Non-pigmented ciliary epithelial cell (primary cell): Measurements from ENCODE around the gene ARHGAP9.
"Not testable (repeated sequence)": the region's sequence is repeated elsewhere in the genome, so short reads cannot be mapped to it uniquely, and the experiment has no call there.

Experiments used
- DNase-seq: peaks from one replicate; pipeline ENCODE4 v3.0.0-alpha.2; 2010; ENCODE audit warnings: low read depth

The ARHGAP9 gene

DNA sequence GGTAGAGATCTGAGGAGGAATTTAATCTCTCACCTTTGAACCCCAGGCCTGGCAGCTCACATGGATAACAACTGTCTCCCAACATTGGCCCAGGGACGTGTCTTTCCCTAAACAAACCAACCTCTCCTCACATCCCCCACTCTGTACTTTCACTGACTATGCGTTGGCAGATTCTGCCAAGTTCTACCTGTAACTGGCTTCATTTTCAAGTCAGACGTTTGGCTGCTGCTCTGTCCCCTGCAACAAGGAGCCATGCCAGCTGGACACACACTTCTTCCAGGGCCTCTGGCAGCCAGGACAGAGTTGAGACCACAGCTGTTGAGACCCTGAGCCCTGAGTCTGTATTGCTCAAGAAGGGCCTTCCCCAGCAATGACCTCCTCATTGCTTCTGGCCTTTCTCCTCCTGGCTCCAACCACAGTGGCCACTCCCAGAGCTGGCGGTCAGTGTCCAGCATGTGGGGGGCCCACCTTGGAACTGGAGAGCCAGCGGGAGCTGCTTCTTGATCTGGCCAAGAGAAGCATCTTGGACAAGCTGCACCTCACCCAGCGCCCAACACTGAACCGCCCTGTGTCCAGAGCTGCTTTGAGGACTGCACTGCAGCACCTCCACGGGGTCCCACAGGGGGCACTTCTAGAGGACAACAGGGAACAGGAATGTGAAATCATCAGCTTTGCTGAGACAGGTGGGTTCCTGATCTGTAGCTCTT is 45.0 kb downstream of the ARHGAP9 start, which contains the start of gene INHBC:
Gene INHBC, plus strand, starts transcription at position 268 of the 707 bp plus-strand sequence. Its CDS starts 103 bp downstream, at position 371.
- DNase-seq = no peak

DNA sequence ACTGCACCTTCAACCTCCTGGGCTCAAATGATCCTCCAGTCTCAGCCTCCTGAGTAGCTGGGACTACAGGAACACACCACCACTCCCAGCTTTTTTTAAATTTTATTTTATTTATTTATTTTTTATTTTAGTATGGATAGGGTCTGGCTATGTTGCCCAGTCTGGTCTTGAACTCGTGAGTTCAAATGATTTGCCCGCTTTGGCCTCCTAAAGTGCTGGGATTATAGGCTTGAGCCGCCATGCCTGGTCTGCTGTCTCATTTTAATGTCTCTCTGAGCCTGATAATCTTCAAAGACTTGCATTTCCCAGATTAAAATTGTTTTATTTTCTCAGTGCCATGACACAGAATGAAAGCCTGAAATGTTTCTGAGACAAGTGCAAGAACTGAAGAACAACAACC is 46.3 kb downstream of the ARHGAP9 start:
- no peak for DNase-seq

DNA sequence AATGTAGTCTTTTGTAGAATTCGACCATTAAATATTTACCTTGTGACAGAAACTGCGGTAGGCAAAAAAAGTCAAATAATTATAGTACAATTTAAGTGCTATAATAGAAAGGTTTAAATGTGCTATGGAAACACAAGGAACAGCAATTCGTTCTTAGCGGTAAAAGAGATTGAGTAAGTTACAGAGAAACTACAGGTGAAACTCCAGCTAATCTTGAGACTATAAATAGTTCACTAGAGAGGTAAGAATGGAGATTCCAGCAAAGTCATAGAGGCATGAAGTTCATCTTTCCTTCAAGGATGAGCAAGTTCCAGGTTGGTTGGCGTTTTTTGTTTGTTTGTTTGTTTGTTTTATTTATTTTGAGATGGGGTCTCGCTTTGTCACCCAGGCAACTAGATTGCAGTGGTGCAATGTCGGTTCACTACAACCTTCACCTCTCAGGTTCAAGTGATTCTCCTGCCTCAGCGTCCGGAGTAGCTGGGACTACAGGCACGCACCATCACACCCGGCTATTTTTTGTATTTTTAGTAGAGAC is 47.9 kb downstream of the ARHGAP9 start:
- DNase-seq = no peak

DNA sequence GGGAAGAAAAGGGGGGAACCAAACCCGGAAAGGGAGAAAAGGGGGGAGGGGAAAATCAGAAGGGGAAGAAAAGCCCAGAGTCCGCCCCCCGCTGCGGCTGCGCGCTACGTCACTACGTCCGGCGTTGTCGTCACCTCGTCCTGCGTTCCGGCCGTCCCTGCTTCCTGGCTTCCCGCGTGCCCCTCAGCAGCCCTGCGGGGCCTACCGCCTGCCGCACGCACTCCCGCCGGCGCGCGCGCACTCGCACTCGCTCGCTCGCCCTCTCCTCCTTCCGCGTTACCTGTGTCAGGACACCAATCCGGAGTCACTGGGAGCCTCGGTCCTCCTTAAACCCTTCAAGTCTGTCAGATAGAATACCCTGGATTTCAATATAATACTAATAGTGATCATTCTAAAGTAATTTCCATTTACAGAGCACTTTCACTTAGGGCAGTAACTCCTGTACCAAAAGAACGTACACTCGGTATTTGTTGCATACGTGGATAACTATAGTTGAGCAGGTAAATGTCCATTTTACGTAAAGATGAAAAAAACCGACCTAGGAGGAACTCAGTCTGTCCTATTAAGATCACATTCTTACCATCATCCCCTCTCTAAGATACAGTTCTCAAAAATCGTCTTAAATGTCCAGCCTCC is 48.6 kb downstream of the ARHGAP9 start, which contains the start of gene R3HDM2:
Gene R3HDM2, minus strand, starts transcription at position 113 of the 636 bp plus-strand sequence. CDS start 120,615 bp downstream, outside the sequence.
- peak; percentile 64 for DNase-seq

DNA sequence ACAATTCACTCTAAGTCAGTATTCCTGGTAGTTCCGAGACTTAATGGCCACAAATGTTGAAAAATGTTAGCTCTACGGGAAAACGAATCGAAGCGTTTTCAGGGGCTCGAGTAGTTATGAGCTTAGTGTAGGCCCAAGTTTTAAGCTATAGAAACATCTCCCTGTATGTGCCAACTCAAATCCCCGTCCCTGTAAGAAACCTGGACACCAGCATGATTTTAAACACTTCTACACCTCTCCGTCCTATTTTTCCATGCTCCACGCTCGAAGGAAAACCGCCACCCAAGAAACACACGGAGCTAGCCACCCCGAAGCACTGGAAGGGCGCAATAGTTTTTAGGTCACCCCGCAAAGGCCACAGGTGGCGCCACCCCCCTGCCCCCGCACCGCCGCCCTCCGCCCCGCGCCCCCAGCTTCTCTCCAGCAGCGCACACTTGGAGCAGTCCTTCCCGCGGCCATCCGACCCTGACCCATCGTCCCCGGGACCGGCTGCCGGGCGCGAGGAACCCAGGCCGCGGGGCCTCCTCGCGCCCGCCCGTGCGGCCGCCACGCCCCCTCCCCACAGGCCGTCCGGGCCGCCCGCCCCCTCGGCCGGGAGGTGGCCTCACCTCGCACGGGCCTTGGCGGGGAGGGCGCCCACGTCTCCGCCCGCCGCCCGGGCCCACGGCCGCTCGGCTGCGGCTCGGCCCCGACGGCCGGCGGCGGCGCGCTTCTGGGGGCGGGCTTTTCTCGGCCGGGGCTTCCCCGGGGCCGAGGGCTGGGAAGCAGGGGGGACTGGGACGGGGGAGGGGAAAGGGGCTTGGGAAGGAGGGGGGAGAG is 49.3 kb downstream of the ARHGAP9 start:
- no peak for DNase-seq

DNA sequence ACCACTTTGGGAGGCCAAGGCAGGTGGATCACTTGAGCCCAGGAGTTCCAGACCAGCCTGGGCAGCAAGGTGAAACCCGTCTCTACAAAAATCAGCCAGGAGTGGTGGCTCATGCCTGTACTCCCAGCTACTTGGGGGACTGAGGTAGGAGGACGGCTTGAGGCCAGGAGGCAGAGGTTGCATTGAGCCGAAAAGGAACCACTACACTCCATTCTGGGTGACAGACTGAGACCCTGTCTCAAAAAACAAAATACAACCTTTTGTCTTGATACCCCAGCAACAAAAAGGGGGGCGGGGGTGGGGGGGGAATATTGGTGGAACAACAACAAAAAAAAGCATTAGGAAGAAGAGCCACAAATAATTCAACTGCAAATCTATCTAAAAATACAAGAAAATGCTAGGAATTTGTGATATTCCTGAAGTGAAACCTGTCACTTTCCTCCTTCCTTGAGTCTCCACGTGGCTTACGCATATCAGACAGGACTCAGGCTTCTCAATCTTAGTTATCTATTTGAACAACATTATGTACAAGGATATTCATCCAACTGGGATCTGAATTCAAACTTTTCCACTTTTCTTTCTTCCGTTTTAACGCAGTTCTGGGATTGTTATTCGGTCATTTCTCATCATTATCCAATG is 50.1 kb downstream of the ARHGAP9 start:
- no peak for DNase-seq

DNA sequence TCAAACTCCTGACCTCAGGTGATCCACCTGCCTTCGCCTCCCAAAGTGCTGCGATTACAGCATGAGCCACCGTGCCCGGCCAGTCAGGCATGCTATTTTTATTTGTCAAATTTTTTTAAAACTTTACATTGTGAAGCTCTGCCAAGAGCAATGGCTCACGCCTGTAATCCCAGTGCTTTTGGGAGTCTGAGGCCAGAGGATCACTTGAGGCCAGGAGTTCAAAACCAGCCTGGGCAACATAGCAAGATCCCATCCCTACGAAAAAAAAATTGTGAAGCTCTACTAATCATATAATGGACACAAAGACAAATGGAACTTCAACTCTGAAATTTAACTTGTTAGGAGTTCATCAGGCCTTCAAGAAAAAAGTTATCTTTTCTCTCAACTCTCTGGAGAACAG is 50.7 kb downstream of the ARHGAP9 start:
- DNase-seq = no peak

DNA sequence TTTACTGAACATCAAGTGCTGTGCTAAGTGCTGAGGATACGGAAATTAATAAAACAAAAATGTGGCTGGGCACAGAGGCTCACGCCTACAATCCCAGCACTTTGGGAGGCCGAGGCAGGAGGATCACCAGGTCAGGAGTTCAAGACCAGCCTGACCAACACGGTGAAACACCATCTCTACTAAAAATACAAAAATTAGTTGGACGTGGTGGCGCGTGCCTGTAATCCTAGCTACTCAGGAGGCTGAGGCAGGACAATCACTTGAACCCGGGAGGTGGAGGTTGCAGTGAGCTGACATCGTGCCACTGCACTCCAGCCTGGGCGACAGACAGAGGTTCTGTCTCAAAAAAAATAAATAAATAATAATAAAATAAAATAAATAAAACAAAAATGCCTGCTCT is 52.7 kb downstream of the ARHGAP9 start:
- DNase-seq = not testable (repeated sequence)
